GM12873 (cell line): ENCODE data around the gene PPM1N.

Experiments
- CTCF ChIP-seq: IDR thresholded peaks from 2 replicates; pipeline ENCODE4 v1.5.1; 2012; ENCODE audit warnings: low read depth, mild to moderate bottlenecking, moderate library complexity, low read length, control low read depth; ENCODE audit not compliant: insufficient read depth; ENCODE audit errors: missing control alignments

The PPM1N gene

GRCh38 chr19:45524575-45525129 lies 26.4 kb downstream of the PPM1N start:
- no peak for TF ChIP-seq CTCF

GRCh38 chr19:45526143-45526542 lies 27.9 kb downstream of the PPM1N start:
- no peak for TF ChIP-seq CTCF

GRCh38 chr19:45526971-45527370 lies 28.7 kb downstream of the PPM1N start:
- no peak for TF ChIP-seq CTCF

- no peak for TF ChIP-seq CTCF
Measured at GRCh38 chr19:45527731-45528130, 29.5 kb downstream of the PPM1N start.

- no peak for TF ChIP-seq CTCF
Measured at GRCh38 chr19:45528149-45528743, 30.0 kb downstream of the PPM1N start.

GRCh38 chr19:45528744-45529419 lies 30.6 kb downstream of the PPM1N start:
- no peak for TF ChIP-seq CTCF

- TF ChIP-seq CTCF, result no peak
Measured at GRCh38 chr19:45529420-45529785, 31.2 kb downstream of the PPM1N start.
